NCI-H1930 (cell line): ENCODE measurements around the gene SNRNP25.
A peak's percentile ranks its signal among the peaks of the same experiment; 100 is the strongest.

Experiments used
- DNase-seq, 2 experiments: peaks; one replicate each; lab custom pipeline; 2025; lab: John Stamatoyannopoulos, UW

SNRNP25 gene

DNA sequence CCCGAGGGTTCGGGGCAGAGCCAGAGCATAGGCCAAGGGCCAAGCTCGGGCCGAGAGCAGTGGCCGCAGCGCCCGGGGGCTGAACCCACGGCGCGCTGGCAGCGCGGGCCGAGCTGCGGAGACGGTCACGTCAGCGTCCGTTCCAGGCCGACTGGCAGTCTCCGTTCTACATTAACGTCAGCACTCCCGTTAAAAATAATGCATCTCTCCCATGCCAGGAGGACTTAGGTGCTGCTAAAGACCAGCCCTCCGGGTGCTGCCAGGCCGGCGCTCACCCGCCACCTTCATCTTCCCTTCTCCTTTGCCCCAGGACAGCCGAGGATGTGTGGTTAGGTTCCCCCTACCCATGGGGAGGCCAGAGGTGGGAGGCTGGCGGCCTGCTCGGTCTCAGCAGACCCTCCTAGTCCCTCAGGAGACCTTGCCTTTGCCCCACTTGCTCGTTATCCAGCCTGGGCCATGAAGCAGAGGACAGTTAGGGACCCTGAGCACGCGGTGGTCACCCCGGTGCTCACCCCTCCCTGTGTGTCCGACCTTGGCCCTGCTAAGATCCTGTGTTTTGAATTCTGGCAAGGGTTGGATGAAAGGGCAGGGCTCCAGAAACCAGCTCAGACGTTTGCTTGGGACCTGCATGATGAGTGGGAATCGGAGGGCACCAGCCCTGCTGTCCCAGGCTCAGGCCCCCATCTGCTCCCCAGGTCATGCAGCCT, 25.0 kb downstream of the SNRNP25 start:
- DNase-seq = no peak

GRCh38 chr16:79151-80054, 25.8 kb downstream of the SNRNP25 start:
- no peak for DNase-seq

DNA sequence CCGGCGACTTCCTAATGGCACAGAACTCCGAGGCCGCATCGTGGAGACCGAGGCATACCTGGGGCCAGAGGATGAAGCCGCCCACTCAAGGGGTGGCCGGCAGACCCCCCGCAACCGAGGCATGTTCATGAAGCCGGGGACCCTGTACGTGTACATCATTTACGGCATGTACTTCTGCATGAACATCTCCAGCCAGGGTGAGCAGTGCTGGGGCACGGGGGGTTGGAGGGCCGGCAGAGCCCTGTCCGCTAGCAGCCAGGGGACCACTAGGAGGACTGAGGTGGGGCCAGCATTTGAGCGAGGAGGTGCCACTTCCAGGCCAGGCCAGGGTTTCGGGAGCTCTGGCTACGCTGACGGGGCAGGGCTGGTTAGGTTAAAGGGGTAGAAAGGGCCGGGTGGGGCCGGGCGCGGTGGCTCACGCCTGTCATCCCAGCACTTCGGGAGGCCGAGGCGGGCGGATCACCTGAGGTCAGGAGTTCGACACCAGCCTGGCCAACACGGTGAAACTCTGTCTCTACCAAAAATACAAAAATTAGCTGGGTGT, 29.5 kb downstream of the SNRNP25 start:
- DNase-seq = no peak

DNA sequence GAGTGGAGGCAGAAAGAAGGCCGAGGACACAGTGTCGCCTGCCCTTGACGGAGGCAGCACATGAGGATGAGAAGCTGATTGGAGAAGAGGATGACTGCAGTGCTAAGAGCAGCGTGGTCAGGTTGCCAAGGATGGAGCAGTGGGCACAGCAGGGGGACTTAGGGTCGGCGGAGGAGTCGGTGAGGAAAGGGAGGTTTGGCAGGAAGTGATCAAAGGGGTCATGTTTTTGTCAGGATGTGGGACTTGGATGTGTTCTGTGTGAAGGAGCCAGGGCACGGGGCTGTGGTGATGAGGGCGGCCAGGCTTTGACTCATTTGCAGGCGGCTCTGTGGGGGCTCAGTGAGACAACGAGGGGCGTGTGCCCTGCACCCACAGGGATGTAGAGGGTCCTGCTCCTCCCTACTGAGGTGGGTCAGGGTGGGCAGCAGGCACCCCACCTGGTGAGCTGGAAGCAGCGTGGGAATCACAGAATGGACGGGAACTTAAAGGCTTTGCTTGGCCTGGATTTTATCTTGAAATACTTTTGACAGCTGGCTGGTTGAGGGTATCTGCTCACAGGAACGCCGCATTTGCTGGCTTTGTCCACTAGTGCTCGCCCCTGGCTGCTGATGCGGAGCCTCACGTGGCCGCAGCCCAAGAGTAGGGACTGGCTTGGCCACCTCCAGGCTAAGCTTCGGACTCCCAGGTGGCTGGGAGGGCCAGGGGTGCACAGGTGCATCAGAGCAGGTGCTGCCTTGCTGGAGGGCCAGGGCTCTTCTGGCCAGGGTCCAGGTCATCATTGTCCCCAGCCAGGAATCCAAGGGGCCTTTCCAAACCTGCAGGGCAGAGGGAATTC, 30.4 kb downstream of the SNRNP25 start:
- DNase-seq = no peak

- DNase-seq = no peak
Measured at GRCh38 chr16:84718-85406, 31.2 kb downstream of the SNRNP25 start.

GRCh38 chr16:85407-85782, 31.8 kb downstream of the SNRNP25 start:
- DNase-seq = no peak

DNA sequence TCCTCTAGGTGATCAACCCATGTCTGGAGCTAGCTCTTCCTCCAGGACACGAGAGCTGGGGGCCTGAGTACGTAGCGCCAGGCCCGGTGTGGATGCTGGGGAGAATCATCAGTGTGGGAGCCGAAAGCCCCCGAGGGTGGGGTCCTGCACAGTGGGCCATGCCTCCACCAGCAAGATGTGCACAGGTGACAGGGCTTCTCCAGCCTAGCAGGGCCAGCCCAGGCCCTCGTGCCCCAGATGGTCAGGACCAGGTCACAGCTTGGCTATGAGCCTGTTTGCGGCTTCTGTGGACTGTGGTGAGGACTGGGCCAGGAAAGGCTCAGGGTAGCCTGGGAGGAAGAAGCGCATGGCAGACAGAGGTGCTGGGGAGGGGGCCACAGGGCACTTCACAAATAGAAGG, 32.2 kb downstream of the SNRNP25 start:
- no peak for DNase-seq

DNA sequence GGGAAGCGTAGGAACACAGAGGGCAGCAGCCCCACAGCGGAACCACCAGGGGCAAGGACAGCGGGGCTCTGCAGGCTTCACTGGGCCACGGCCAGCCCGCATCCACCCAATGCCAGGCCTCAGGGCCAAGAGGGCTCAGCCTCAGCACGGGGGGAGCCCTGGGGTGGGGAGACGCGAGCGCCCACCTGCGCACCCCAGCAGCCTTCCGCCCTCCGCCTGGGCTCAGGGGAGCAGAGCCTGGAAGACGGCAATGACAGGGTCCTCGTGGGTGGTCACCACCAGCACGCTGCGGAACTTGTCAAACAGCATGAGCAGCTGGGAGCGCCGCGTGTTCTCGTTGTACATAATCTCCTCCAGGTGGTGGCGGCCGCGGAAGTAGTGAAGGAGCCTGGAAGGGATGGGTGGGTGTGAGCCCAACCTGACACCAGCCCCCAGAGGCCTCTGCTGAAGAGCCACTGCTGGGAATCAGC, 32.9 kb downstream of the SNRNP25 start:
- no peak for DNase-seq

DNA sequence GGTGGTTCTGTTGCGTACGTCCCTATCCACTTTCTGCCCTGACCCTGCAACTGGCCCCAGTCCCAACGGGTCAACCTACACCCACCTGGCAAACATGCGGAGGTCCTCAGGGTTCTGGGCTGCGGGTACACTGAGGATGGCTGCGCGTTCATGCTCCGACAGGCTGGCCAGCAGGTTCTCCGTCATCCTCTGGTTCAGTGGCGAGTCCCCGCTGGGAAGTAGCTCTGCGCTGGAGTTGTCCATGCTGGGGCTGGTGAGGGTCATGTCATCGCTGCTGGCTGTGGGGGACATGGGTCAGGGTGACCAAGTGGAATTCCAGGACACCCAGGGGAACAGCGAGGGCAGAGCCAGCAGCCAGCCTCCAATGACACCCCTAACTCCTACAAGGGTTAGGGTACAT, 35.0 kb downstream of the SNRNP25 start:
- no peak for DNase-seq

DNA sequence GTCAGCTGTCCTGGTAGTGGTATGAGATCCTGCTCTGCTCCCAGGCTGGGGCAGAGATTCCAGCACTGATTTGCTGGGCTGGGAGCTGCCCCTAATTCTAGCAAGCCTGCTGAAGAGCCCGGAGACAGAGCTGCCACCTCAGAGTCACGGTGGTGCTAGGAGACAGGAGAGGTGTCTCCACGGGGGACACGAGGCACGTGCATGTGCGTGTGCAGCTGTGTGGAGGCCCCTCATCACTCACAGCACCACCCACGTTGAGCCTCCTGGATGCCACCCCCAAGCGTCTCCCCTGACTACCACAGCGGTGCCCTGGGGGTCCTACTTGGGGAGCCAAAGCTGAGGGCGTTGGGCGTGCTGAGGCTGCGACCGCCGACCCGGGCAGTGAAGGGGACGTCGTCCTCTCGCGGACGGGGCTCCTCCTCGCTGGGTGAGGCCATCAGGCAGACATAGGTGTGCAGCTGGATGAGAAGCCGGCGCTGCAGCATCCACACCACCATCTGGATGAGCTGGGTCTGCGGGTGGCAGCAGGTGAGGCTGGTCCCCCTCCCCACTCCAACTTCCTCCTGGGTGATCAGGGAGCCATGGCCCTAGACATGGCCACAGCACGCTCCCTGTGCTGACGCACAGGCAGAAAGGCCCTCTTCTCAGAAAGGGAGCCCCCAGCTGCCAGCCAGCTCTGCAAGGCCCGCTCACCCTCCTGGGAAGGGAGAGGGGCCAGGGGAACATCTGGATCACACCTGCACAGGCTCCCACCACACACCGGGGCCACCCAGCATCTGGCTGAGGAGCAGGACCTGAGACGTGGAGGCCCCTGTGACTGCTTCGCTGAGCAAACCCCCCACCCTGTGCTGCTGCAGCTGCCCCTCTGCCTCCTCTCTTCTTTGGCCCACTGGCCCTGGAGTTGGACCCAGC, 36.0 kb downstream of the SNRNP25 start:
- DNase-seq = no peak

- DNase-seq = no peak
Measured at GRCh38 chr16:91484-91883, 37.9 kb downstream of the SNRNP25 start.

GRCh38 chr16:92431-93339, 39.1 kb downstream of the SNRNP25 start:
- DNase-seq = no peak

GRCh38 chr16:94918-95265, 41.3 kb downstream of the SNRNP25 start:
- DNase-seq = no peak

GRCh38 chr16:96935-97381, 43.3 kb downstream of the SNRNP25 start:
- peak; percentile 73 to 86 for DNase-seq

GRCh38 chr16:97822-98221, 44.2 kb downstream of the SNRNP25 start:
- DNase-seq = no peak

GRCh38 chr16:100989-101388, 47.4 kb downstream of the SNRNP25 start:
- no peak for DNase-seq

DNA sequence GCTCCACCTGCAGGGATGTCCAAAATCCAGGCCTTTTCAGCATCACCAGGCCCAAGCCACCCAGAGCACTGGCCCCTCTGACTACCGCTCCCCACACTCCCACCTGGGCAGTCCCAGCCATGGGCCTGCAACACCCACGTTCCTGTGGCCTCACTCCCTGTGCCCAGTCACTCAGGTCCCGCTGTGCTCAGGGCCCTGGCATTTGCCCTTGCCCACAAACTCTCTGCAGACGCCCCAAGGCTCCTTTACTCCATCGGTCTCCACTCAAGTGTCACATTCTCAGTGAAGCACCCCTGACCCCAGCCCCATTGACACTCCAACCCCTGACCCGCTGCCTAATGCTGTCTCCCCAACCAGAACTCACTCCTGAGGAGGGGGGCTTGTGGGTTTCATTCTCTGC, 48.0 kb downstream of the SNRNP25 start:
- no peak for DNase-seq

- DNase-seq = no peak
Measured at GRCh38 chr16:102060-102855, 48.6 kb downstream of the SNRNP25 start.

DNA sequence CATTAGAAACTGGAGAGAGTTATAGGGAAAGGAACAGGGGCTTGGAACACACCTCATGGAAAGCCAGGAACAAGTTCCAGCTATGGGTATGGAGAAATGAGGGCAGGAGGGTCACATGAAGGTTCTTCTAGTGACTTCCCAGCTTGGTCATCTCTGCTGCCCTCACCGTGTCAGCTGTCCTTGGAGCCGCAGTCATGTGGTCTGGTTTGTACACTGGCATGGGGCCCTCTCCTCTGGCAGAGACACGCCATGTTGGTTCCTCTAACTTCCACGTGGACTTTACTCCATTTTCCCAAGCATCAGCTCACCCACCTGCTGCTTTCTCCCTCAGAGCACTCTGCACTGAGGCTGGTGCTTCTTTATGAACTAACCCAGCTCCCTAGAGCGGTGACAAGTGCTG, 50.7 kb downstream of the SNRNP25 start:
- no peak for DNase-seq
